IPS-NIHi7 (cell line): ENCODE measurements around the gene RGSL1.

Experiments used
- DNase-seq: peaks from one replicate; pipeline ENCODE4 v3.0.0; 2012; ENCODE audit warnings: mixed read lengths; ENCODE audit errors: extremely low spot score

Gene RGSL1

DNA sequence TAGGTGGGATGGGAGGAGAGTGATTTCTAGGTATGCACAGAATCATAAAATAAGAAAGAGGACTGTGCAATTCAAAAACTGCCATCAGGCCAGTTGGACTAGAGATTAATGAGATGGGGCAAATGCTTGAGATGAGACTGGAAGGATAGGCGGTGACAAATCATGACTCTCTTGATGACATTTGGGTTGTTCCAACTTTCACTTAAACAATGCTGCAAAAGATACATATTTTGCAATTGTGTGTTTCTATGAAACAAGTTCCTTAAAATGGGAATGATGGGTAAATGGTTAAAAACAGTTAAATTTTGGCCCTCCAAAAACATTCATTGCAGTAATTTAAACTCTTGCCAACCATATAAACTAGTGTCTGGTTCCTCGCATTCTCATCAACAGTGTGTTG, 84.0 kb downstream of the RGSL1 start:
- no peak for DNase-seq

DNA sequence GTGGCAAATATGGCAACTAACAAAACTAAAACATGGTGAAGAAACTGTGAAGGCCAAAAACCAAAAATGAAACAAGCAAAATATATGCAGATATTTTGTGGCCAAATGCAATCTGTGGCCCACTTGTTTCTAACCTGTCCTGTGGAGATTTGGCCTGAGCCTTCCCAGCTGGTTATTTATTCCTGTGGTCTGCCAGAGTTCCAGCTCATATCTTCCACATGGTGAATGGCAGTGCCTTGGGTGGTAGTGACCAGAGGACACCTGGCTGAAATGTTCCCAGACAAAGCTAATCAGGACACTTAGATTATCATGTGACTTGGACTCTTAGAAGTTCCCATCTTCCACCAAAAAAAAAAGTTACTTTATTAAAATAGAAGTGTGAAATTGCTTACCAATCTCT, 99.4 kb downstream of the RGSL1 start:
- no peak for DNase-seq

DNA sequence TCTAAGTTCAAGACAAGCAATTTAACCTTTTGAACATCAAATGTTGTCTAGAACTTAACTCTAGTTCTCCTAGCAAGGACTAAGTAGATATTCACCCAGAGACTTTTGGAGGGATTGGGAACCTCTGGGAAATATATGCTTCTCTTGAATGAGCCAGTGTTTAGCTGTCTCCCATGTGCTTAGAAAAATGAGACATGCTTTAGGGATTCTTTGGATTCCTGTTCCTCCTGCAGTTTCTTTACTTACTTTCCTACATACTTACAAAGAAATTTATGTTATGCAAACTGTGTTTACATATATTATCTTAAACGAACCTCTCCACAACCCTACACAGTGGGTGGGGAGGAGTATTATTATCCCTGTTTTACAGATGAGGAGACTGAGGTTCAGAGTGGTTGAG, 99.9 kb downstream of the RGSL1 start:
- no peak for DNase-seq

DNA sequence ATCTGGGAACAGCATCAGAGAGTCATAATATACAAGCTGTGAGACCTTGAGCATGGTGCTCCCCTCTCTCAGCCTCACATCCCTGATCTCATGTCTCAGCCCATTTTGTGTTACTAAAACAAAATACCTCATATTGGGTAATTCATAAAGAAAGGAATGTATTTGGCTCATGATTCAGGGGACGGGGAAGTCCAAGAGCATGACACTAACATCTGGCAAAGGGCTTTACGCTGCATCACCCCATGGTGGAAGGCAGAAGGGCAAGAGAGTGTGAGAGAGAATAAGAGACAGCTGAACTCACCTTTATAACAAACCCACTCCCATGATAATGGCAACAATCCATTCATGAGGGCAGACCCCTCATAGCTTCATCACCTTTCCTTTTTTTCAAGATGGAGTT, 102.6 kb downstream of the RGSL1 start:
- DNase-seq = no peak

DNA sequence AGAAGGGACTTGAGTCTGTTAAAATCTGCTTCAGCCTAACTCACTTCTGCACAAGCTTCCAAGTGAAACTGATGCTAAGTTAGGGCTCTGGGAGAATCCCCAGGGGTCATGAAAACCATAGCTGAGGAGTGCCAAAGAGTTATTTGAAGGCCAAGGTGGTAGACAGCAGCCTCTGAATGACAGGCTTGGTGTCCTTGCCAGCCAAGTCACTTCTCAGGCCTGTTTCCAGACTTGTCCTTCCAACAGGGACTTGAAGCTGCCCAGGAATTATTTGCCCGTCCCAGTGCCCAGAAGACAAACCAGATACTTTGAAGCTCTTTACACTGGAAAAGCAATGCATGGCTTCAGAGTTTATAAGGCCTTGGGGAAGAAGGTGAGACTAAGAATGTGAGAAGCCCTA, 105.5 kb downstream of the RGSL1 start:
- no peak for DNase-seq

GRCh38 chr1:182556279-182556678, 106.3 kb downstream of the RGSL1 start:
- no peak for DNase-seq

- DNase-seq = no peak
These were observed 110.5 kb downstream of the RGSL1 start for GRCh38 chr1:182560392-182560984.

- no peak for DNase-seq
These were observed 111.5 kb downstream of the RGSL1 start for GRCh38 chr1:182561456-182561855.

DNA sequence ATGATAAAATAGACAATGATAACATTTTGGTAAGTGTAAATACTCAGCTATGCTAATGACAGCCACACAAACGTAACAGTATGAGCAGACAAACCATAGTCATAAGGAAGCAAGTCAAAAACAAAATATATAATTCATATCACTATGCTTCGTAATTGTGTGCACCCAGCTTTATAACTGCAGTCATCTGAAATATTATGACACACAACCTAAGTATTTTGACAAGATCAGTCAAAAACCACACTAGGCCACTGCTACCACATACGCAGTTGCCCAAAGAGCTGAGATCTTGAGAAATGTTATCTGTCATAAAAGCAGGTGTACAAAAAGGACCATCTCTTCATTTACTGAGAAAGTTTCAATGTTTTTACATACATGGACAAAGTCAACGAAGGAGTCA, 113.1 kb downstream of the RGSL1 start:
- no peak for DNase-seq

DNA sequence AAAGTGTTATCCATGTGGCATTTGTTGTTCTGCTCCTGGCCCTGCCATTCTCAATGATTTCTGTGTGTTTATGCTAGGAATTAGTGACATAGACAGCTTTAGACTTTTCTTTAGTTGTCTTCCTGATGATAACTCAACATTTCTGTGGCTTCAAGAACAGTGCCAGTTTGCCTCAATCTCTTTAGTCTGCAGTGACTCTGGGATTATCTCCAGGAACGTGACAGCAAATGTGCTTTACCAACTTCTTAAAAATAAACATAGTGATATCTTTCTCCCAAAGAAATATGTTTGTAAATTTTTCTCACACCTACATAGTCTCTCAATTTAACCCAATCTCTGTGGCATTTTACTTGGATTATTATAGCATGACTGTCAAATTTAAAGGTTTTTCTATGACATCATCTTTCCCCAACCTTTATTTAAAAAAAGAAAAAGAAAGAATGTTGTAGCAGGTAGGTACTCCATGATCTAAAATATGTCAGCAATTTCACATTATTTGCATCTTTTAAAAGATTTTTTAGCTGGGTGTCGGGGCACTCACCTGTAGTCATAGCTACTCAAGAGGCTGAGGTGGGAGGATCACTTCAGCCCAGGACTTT, 114.6 kb downstream of the RGSL1 start:
- DNase-seq = no peak

- DNase-seq = no peak
These were observed 115.6 kb downstream of the RGSL1 start for GRCh38 chr1:182565537-182565936.

DNA sequence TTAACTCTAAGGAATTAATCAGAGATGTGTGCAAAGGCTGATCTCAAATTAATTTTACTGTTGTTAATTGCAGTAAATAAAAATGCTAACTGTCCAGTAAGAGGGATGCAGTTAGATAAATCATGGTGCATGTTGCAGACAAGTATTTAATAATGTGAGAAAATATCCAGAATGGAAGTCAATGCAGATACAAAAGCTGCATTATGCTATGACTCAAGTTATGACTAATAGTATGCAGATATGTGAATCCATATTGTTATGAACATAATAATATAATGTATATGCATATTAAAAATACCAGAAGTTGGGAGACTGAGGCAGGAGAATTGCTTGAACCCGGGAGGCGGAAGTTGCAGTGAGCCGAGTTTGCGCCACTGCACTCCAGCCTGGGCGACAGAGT, 117.7 kb downstream of the RGSL1 start:
- DNase-seq = no peak

GRCh38 chr1:182568647-182569284, 118.8 kb downstream of the RGSL1 start:
- DNase-seq = no peak

DNA sequence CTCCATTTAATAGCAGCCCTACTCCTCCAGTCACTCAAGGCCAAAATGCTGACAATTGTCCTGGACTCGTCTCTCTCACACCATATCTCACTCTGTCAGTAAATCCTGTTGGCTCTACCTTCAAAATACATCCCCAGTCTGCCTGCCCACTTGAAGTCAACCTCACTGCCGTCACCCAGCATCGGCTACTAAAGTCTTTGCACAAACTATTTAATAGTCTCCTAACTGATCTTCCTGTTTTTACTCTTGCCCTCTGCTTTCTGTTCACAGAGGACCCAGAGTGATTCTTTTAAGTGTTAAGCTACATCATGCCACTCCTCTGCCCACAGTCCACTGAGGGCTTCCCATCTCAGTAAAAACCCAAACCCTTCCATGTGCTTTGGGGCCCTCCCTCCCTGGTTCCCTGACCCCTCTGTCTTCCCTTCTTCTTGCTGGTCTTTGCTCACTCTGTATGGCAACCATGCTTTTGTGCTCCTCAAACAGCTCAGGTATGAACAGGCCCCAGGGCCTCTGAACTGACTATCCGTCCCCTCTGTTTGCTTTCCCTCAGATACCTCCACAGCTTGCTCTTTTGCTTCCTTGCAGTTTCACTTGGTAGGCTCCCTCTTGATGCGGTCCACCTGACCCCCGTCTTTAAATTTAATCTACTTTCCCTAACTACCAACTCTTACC, 120.1 kb downstream of the RGSL1 start:
- DNase-seq = no peak

DNA sequence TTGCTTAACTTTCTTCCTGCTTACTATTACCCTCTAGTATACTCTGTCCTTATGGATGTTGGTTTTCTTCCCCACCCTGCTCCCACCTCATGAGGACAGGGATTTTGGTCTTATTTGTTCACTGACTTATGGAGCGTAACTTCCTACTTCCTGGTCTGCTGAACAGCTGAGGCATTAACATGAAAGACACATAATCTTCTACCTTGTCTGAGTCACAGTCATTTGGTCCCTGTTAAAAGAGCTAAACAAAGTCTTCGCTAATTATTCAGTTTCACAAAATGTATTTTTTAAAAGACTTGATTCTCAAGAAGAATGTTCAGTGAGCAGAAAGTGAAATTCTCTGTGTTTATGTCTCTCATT, 120.6 kb downstream of the RGSL1 start:
- DNase-seq = no peak

- no peak for DNase-seq
These were observed 124.2 kb downstream of the RGSL1 start for GRCh38 chr1:182574156-182574555.

- no peak for DNase-seq
These were observed 125.7 kb downstream of the RGSL1 start for GRCh38 chr1:182575540-182576149.

GRCh38 chr1:182580736-182581135, 130.8 kb downstream of the RGSL1 start:
- no peak for DNase-seq

GRCh38 chr1:182584746-182585145, 134.8 kb downstream of the RGSL1 start:
- DNase-seq = no peak

DNA sequence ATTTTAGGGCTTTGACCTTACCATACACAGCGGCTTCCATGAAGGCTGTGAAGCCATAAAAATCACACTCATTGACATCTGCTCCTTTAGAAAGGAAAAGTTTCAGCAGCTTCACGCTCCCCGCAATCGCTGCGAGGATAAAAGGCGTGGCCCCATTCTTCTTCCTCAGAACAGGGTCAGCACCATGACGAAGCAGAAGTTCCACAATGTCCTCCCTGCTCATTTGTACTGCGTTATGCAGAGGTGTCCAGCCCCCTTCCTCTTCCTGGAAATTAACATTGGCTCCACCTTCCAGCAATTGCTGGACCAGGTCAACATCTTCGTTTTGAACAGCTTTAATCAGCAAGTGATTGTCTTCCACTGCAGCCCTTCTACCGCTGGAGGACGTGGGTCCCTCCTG, 136.4 kb downstream of the RGSL1 start:
- DNase-seq = no peak

DNA sequence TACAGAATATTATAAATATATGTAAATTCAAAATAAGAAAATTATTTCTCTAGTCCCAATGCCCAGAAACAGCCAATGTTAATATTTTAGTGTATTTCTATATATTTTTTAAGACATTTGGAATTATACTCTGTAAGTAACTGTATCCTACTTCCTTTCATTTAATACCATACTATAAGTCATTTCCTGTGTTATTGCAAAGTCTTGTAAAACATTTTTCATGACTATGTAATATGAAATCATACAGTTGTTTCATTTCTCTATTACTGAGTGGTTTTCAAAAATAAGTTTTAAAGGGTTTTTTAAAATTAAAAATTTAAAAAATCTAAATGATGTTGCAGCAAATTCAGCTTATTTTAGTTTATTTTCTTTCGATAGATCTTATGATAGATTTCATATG, 137.1 kb downstream of the RGSL1 start:
- no peak for DNase-seq

DNA sequence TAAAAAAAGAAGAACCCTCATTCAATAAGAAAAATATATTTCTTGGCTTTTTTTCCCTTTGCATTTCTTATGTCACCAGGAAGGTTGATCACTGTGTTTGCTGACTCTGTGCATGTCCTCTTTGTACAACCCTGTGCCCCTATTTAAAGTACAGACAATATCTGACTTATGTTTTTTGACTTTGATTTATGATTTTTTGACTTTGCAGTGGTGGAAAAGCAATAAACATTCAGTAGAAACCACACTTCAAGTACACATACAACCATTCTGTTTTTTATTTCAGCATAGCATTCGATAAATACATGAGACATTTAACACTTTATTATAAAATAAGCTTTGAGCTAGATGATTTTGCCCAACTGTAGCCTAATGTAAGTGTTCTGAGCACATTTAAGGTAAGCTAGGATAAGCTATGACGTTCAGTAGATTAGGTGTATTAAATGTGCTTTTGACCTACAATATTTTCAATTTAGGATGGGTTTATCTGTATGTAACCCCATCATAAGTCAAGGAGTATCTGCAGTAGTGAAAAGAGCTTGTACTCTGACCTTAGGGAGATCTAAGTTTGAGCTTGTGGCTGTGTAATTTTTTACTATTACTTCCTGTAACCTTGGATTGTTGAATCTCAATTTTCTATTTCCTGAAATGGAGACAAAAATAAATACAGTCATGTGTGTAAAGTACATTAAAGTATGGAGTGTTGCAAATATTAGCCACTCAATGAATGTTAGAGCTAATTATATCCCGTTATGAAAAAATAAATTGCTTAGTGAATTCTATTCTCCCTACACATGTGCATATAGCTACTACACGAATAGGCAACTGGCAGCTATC, 137.9 kb downstream of the RGSL1 start:
- no peak for DNase-seq
